ENCODE measurements around the gene SUN5. TPM values are rescaled to one million over a fixed set of nuclear protein-coding genes. Genes with fewer than 3 reads are reported as not detected.

The SUN5 gene
- polyA plus RNA-seq, 3 donors from 2014 or later, result not detected

- Mint-ChIP-seq H3K9me3 (no peaks in the 10 kb centered on the region), H3K36me3 (no peaks in the 10 kb centered on the region), H3K4me3 (no peak overlapping the region), H3K27me3 (ENCODE audit: low read depth in 3 of 3) (peaks cover 0 to 4% (median 2%) of the 10 kb centered on the region in 3 donors), H3K4me1 (no peaks in the 10 kb centered on the region), H3K27ac (no peak overlapping the region)
- DNase-seq, result no peak
Measured at GRCh38 chr20:33023439-33024242, 19.4 kb upstream of the SUN5 start.

GRCh38 chr20:33022694-33023438 is 18.6 kb upstream of the SUN5 start:
- no peak overlapping the region for H3K27ac Mint-ChIP-seq
- no peaks in the 10 kb centered on the region for H3K9me3 Mint-ChIP-seq
- no peaks in the 10 kb centered on the region for H3K4me1 Mint-ChIP-seq
- H3K27me3 Mint-ChIP-seq (ENCODE audit: low read depth in 3 of 3), result peaks cover 0 to 4% (median 2%) of the 10 kb centered on the region in 3 donors
- H3K36me3 Mint-ChIP-seq, result no peaks in the 10 kb centered on the region
- no peak for DNase-seq
- no peak overlapping the region for H3K4me3 Mint-ChIP-seq

DNA sequence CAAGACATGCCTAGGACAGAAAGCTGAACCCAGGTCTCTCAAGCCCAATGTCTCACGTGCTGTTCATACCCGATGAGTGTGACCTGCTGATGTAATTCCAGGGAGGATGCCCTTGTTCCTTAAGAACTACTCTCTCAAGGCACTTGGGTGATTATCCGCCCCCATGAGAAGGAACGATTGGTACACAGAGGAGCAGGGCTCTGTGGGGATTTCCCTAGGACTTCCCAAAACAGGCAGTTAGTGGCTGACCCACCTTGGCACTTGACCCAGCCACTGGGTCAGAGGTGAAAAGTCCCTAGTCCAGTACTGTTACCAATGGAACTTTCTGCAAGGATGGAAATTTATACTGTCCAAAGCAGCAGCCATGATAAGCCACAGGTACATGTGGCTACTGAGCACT is 18.1 kb upstream of the SUN5 start:
- DNase-seq, result no peak
- no peaks in the 10 kb centered on the region for H3K36me3 Mint-ChIP-seq
- no peak overlapping the region for H3K4me3 Mint-ChIP-seq
- H3K27me3 Mint-ChIP-seq (ENCODE audit: low read depth in 3 of 3), result peaks cover 0 to 4% (median 2%) of the 10 kb centered on the region in 3 donors
- no peaks in the 10 kb centered on the region for H3K4me1 Mint-ChIP-seq
- no peaks in the 10 kb centered on the region for H3K9me3 Mint-ChIP-seq
- no peak overlapping the region for H3K27ac Mint-ChIP-seq

DNA sequence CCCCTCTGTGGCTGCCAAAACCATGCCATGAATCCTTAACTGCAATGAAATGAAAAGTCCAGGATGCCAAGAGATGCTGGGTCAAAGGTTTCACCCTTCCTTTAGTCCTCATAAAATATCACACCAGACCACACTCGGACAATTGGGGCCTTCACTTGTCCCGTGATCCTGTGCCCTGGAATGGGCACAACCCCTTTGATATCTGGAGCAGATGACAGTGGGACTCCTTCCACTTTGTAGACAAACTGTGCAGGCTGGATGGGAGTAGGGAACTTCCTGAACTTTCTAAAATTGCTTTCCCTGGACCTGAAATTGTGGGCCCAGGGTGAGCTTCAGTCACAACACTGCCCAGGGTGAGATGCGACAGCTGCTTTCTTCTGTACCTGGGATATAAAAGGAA is 17.6 kb upstream of the SUN5 start:
- no peak overlapping the region for H3K4me3 Mint-ChIP-seq
- H3K27ac Mint-ChIP-seq, result no peak overlapping the region
- no peaks in the 10 kb centered on the region for H3K36me3 Mint-ChIP-seq
- H3K9me3 Mint-ChIP-seq, result no peaks in the 10 kb centered on the region
- DNase-seq, result no peak
- H3K27me3 Mint-ChIP-seq (ENCODE audit: low read depth in 3 of 3), result peaks cover 0 to 2% (median 2%) of the 10 kb centered on the region in 3 donors
- H3K4me1 Mint-ChIP-seq, result no peaks in the 10 kb centered on the region

GRCh38 chr20:33020278-33021161 is 16.3 kb upstream of the SUN5 start:
- H3K36me3 Mint-ChIP-seq, result no peaks in the 10 kb centered on the region
- no peak for DNase-seq
- H3K4me3 Mint-ChIP-seq, result no peak overlapping the region
- no peaks in the 10 kb centered on the region for H3K4me1 Mint-ChIP-seq
- no peak overlapping the region for H3K27ac Mint-ChIP-seq
- no peaks in the 10 kb centered on the region for H3K9me3 Mint-ChIP-seq
- H3K27me3 Mint-ChIP-seq (ENCODE audit: low read depth in 3 of 3), result peaks cover 0 to 2% (median 0%) of the 10 kb centered on the region in 3 donors

- Mint-ChIP-seq H3K27me3 (ENCODE audit: low read depth in 3 of 3) (peaks cover 0 to 2% (median 0%) of the 10 kb centered on the region in 3 donors), H3K27ac (no peak overlapping the region), H3K9me3 (no peaks in the 10 kb centered on the region), H3K4me3 (no peak overlapping the region), H3K4me1 (peaks cover 0 to 2% of the 10 kb centered on the region in 2 donors), H3K36me3 (no peaks in the 10 kb centered on the region)
- no peak for DNase-seq
Measured at GRCh38 chr20:33019465-33020277, 15.4 kb upstream of the SUN5 start.

DNA sequence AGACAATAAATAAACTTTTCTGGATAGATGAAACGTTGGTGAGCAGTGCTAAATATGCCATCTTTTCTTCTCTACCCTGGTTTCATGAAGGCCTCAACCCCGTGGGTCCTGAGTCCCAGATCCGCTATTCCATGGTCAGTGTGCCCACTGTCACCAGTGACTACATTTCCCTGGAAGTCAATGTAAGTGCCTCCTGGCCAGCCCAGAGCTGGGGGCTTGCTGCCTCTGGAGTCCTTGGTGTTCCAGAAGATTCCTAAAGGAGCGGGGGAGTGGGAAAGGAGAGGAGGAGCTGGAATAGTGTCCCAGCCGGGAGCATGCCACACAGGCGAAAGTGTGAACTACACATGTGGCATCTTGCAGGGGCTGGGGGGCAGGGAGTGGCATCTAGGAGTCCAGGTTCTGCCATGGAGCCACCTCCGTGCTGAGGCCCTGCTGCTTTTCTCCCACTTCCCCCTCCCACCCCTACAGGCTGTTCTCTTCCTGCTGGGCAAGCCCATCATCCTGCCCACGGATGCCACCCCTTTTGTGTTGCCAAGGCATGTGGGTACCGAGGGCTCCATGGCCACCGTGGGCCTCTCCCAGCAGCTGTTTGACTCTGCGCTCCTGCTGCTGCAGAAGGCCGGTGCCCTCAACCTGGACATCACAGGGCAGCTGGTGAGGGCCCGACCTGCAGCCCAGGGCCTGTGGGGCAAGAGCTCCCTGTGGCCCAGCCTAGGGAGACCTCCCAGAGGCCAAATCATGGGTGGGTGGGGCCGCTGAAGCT is 14.1 kb upstream of the SUN5 start:
- Mint-ChIP-seq H3K4me1 (peaks cover 5 to 9% of the 10 kb centered on the region in 2 donors), H3K9me3 (no peaks in the 10 kb centered on the region), H3K4me3 (no peak overlapping the region), H3K36me3 (no peaks in the 10 kb centered on the region), H3K27me3 (ENCODE audit: low read depth in 3 of 3) (peaks cover 0 to 2% (median 0%) of the 10 kb centered on the region in 3 donors), H3K27ac (no peak overlapping the region)
- no peak for DNase-seq

DNA sequence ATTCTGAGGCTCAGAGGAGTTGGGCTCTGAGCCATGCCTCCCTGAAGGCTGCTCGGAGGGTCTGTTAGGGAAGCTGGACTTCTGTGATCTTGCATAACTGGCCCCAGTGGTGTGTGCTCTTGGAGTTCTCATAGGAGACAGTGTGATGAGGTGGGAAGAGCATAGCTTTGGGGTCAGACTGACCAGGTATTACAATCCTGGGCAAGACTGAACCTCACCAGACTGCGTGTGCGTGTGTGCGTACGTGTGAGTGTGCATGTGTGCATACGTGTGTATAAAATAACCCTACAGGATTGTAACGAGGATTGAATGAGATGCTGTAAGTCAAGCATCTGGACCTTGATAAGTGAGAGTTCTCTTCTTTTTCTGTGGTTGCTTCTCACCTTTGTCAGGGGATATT is 13.3 kb upstream of the SUN5 start:
- Mint-ChIP-seq H3K27me3 (ENCODE audit: low read depth in 3 of 3) (peaks cover 0 to 2% (median 0%) of the 10 kb centered on the region in 3 donors), H3K4me3 (no peak overlapping the region), H3K27ac (no peak overlapping the region), H3K9me3 (no peaks in the 10 kb centered on the region), H3K36me3 (no peaks in the 10 kb centered on the region), H3K4me1 (peaks cover 8 to 15% of the 10 kb centered on the region in 2 donors)
- DNase-seq, result no peak

- Mint-ChIP-seq H3K4me1 (peaks cover 8 to 15% of the 10 kb centered on the region in 2 donors), H3K27ac (peak overlapping the region in 1 of 6 donors; percentile 56), H3K4me3 (no peak overlapping the region), H3K27me3 (ENCODE audit: low read depth in 3 of 3) (peaks cover 0 to 2% (median 0%) of the 10 kb centered on the region in 3 donors), H3K9me3 (no peaks in the 10 kb centered on the region), H3K36me3 (no peaks in the 10 kb centered on the region)
- no peak for DNase-seq
Measured at GRCh38 chr20:33016581-33017109, 12.4 kb upstream of the SUN5 start.

GRCh38 chr20:33015700-33016580 is 11.7 kb upstream of the SUN5 start:
- H3K9me3 Mint-ChIP-seq, result no peaks in the 10 kb centered on the region
- H3K4me1 Mint-ChIP-seq, result peaks cover 8 to 15% of the 10 kb centered on the region in 2 donors
- H3K27me3 Mint-ChIP-seq (ENCODE audit: low read depth in 3 of 3), result no peaks in the 10 kb centered on the region
- no peak for DNase-seq
- no peak overlapping the region for H3K27ac Mint-ChIP-seq
- H3K36me3 Mint-ChIP-seq, result no peaks in the 10 kb centered on the region
- H3K4me3 Mint-ChIP-seq, result no peak overlapping the region

DNA sequence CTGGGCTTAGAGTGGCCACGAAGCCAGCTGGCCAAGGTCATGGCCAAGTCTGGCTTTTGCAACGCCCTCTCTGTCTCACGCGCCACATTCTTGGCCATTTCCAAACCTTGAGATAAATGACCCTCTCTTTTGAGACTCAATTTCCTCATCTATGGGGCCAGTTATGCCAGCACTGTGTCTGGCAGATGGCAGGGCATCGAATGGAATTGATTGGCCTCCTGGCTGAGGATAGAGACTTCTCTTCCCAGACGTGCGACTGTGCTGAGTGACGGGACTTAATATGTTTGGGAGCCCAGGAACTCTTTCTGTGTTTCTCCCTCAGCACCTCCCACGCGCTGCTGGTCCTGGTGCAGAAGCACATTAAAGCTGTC is 10.9 kb upstream of the SUN5 start:
- DNase-seq, result no peak

More for the DNA sequence above, 10.9 kb upstream of the SUN5 start:
- Mint-ChIP-seq H3K27me3 (ENCODE audit: low read depth in 3 of 3) (no peaks in the 10 kb centered on the region), H3K4me1 (peaks cover 8 to 15% of the 10 kb centered on the region in 2 donors), H3K36me3 (no peaks in the 10 kb centered on the region), H3K27ac (no peak overlapping the region), H3K4me3 (no peak overlapping the region), H3K9me3 (no peaks in the 10 kb centered on the region)
